ENCODE results near the gene SMIM11.

Gene SMIM11

DNA sequence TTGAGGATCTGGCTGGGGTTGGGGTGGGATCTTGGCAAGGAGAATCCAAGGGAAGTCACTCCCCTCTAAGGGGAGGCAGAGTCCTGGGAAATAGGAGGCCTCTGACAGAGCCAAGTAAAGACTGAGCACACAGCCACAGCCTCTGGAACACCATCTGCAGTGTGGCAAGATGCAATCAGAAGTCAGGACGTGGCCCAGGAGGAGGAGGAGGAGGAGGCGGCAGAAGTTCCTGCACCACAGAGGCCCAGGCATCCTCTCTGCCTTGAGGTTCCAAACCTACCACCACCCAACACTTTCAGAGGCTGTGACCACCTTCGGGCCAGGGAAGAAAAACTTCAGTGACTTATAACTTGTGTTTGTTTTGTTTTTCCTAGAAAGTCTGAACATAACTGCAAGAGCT, 35.2 kb upstream of the SMIM11 start:
- H3K27me3 ChIP-seq (replicated peaks; ENCODE audit: insufficient read depth, low read length): no peaks in the 10 kb centered on the region
- no peak for DNase-seq

DNA sequence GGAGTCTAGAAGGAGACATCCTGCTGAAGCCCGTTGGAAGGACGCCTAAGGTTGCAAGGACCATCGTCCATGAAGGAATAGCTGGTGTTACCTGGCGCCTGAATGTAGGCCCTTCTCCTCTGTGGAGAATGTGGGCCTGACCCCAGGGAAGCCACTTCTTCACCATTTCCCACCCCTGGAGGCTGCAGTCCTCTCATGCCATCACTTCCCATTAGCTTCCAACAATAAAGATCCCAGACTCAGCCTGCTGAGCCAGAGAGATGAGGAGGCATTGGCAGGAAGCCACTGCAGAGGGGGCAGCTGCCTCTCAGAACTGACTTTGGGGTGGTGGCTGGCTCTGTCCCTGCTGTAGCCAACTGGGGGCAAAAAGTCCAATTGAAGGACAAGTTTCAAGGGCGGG, 32.8 kb upstream of the SMIM11 start:
- Histone ChIP-seq H4K20me1 (ENCODE audit: insufficient read depth, low read length) (no peaks in the 10 kb centered on the region), H3K27me3 (replicated peaks; ENCODE audit: insufficient read depth, low read length) (no peaks in the 10 kb centered on the region), H3F3A (ENCODE audit: insufficient read depth, low read length) (no peaks in the 10 kb centered on the region), H3K36me3 (replicated peaks; ENCODE audit: insufficient read depth, low read length) (no peaks in the 10 kb centered on the region), H3K9ac (ENCODE audit: low read length) (no peak overlapping the region), H3K79me2 (ENCODE audit: low read length) (no peaks in the 10 kb centered on the region), H3K4me2 (ENCODE audit: low read depth, low read length) (no peak overlapping the region), H3K9me3 (replicated peaks; ENCODE audit: insufficient read depth, low read length) (no peaks in the 10 kb centered on the region), H3K4me3 (ENCODE audit: low read length) (no peak overlapping the region), H2AFZ (ENCODE audit: low read length) (no peak overlapping the region), H3K9me2 (replicated peaks; ENCODE audit: insufficient read depth, low read length) (no peaks in the 10 kb centered on the region), H3K4me1 (ENCODE audit: low read length) (no peaks in the 10 kb centered on the region), H3K27ac (ENCODE audit: low read length) (no peak overlapping the region)
- DNase-seq: no peak
- no peak for TF ChIP-seq EZH2phosphoT487 (IDR thresholded peaks at IDR 0.05; ENCODE audit: low read length)
- TF ChIP-seq, protein P1, sequence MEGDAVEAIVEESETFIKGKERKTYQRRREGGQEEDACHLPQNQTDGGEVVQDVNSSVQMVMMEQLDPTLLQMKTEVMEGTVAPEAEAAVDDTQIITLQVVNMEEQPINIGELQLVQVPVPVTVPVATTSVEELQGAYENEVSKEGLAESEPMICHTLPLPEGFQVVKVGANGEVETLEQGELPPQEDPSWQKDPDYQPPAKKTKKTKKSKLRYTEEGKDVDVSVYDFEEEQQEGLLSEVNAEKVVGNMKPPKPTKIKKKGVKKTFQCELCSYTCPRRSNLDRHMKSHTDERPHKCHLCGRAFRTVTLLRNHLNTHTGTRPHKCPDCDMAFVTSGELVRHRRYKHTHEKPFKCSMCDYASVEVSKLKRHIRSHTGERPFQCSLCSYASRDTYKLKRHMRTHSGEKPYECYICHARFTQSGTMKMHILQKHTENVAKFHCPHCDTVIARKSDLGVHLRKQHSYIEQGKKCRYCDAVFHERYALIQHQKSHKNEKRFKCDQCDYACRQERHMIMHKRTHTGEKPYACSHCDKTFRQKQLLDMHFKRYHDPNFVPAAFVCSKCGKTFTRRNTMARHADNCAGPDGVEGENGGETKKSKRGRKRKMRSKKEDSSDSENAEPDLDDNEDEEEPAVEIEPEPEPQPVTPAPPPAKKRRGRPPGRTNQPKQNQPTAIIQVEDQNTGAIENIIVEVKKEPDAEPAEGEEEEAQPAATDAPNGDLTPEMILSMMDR (IDR thresholded peaks at IDR 0.05; ENCODE audit: low read length): no peak
- TF ChIP-seq EZH2 (optimal IDR thresholded peaks at IDR 0.05; ENCODE audit: low read depth, low read length): no peak

More for the DNA sequence above, 35.2 kb upstream of the SMIM11 start:
- H3F3A ChIP-seq (ENCODE audit: insufficient read depth, low read length): no peaks in the 10 kb centered on the region
- H3K4me3 ChIP-seq (ENCODE audit: low read length): no peak overlapping the region
- H3K4me1 ChIP-seq (ENCODE audit: low read length): no peaks in the 10 kb centered on the region
- H2AFZ ChIP-seq (ENCODE audit: low read length): no peak overlapping the region
- no peaks in the 10 kb centered on the region for H3K9me2 ChIP-seq (replicated peaks; ENCODE audit: insufficient read depth, low read length)
- no peaks in the 10 kb centered on the region for H3K79me2 ChIP-seq (ENCODE audit: low read length)
- H3K27ac ChIP-seq (ENCODE audit: low read length): no peak overlapping the region
- no peaks in the 10 kb centered on the region for H3K36me3 ChIP-seq (replicated peaks; ENCODE audit: insufficient read depth, low read length)
- no peaks in the 10 kb centered on the region for H3K9me3 ChIP-seq (replicated peaks; ENCODE audit: insufficient read depth, low read length)
- no peak overlapping the region for H3K4me2 ChIP-seq (ENCODE audit: low read depth, low read length)
- TF ChIP-seq, protein P1 (IDR thresholded peaks at IDR 0.05; ENCODE audit: low read length): no peak
- TF ChIP-seq EZH2 (optimal IDR thresholded peaks at IDR 0.05; ENCODE audit: low read depth, low read length) (no peak), EZH2phosphoT487 (IDR thresholded peaks at IDR 0.05; ENCODE audit: low read length) (no peak)
- no peaks in the 10 kb centered on the region for H4K20me1 ChIP-seq (ENCODE audit: insufficient read depth, low read length)
- no peak overlapping the region for H3K9ac ChIP-seq (ENCODE audit: low read length)

DNA sequence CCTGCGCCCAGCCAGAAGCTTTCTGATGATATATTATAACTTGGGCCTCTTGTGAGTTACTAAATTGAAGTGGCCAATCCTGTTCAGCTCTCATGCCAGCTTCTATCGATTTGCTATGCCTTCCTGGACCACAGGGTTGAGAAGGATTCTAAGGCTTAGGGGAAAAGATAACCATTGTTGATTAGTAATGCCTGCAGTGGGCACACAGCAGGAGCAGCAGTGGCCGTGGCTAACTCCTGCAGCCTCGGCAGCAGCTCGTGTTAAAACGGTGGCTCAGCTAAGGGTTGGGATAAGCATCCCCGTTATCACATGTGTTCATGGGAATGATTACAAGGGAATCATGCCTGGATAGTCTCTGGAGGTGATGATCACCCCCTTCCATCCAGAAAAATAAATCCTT, 32.0 kb upstream of the SMIM11 start:
- no peak for DNase-seq
- Histone ChIP-seq H3K9me3 (replicated peaks; ENCODE audit: insufficient read depth, low read length) (no peaks in the 10 kb centered on the region), H3K36me3 (replicated peaks; ENCODE audit: insufficient read depth, low read length) (no peaks in the 10 kb centered on the region), H4K20me1 (ENCODE audit: insufficient read depth, low read length) (no peaks in the 10 kb centered on the region), H3K4me2 (ENCODE audit: low read depth, low read length) (no peak overlapping the region), H3K9me2 (replicated peaks; ENCODE audit: insufficient read depth, low read length) (no peaks in the 10 kb centered on the region), H3K4me1 (ENCODE audit: low read length) (no peaks in the 10 kb centered on the region), H3K4me3 (ENCODE audit: low read length) (no peak overlapping the region), H3K79me2 (ENCODE audit: low read length) (no peaks in the 10 kb centered on the region), H2AFZ (ENCODE audit: low read length) (no peak overlapping the region), H3F3A (ENCODE audit: insufficient read depth, low read length) (no peaks in the 10 kb centered on the region), H3K27me3 (replicated peaks; ENCODE audit: insufficient read depth, low read length) (no peaks in the 10 kb centered on the region), H3K9ac (ENCODE audit: low read length) (no peak overlapping the region), H3K27ac (ENCODE audit: low read length) (no peak overlapping the region)
- TF ChIP-seq, protein P1 (IDR thresholded peaks at IDR 0.05; ENCODE audit: low read length): no peak
- TF ChIP-seq EZH2 (optimal IDR thresholded peaks at IDR 0.05; ENCODE audit: low read depth, low read length): no peak
- TF ChIP-seq EZH2phosphoT487 (IDR thresholded peaks at IDR 0.05; ENCODE audit: low read length): no peak
